ENCODE results near the gene HLA-C.

HLA-C gene

GRCh38 chr6:31304683-31305082 lies 32.8 kb upstream of the HLA-C start:
- DNase-seq: peak in 1 of 2 donors; percentile 3
- H3K4me1 ChIP-seq (ENCODE audit: control insufficient read depth in 1 of 2, insufficient read depth in 2 of 2, low read length in 2 of 2): no peaks in the 10 kb centered on the region
- no peak overlapping the region for H2BK5ac ChIP-seq (ENCODE audit: low read depth, low read length, poor library complexity)
- no peak overlapping the region for H2AFZ ChIP-seq (ENCODE audit: insufficient read depth, low read length, poor library complexity)
- H2BK12ac ChIP-seq (ENCODE audit: low read length): no peak overlapping the region
- no peak overlapping the region for H4K8ac ChIP-seq (ENCODE audit: low read depth, low read length)
- no peak overlapping the region for H4K91ac ChIP-seq (ENCODE audit: low read depth, low read length)
- H3K23ac ChIP-seq (ENCODE audit: low read length): no peak overlapping the region
- H3K36me3 ChIP-seq (ENCODE audit: control insufficient read depth in 1 of 2, insufficient read depth in 2 of 2, low read length in 2 of 2): no peaks in the 10 kb centered on the region
- H3K27ac ChIP-seq (ENCODE audit: low read depth, low read length): no peak overlapping the region
- no peak overlapping the region for H3K18ac ChIP-seq (ENCODE audit: low read length)
- H3K4me3 ChIP-seq (ENCODE audit: low read depth, low read length): no peak overlapping the region
- no peaks in the 10 kb centered on the region for H3K79me1 ChIP-seq (ENCODE audit: low read length)
- H3K27me3 ChIP-seq (ENCODE audit: insufficient read depth, low read length): no peaks in the 10 kb centered on the region
- no peaks in the 10 kb centered on the region for H3K9me3 ChIP-seq (ENCODE audit: insufficient read depth, low read depth, low read length)
- H3K79me2 ChIP-seq (ENCODE audit: control insufficient read depth, insufficient read depth, low read length, poor library complexity): no peaks in the 10 kb centered on the region
- H3K4me2 ChIP-seq (ENCODE audit: low read length): no peak overlapping the region
- no peak overlapping the region for H3K4ac ChIP-seq (ENCODE audit: low read depth, low read length)
- no CpG with 5 or more reads among the region's 4 CpGs for WGBS (ENCODE audit: extremely low coverage, insufficient coverage, insufficient read length)
- no peak overlapping the region for H3K14ac ChIP-seq (ENCODE audit: low read length)
- H4K12ac ChIP-seq (ENCODE audit: low read depth, low read length): no peak overlapping the region
- H2AK5ac ChIP-seq (ENCODE audit: low read length): no peak overlapping the region
- no peak overlapping the region for H3K9ac ChIP-seq (ENCODE audit: low read length)
- no peak overlapping the region for H2BK120ac ChIP-seq (ENCODE audit: insufficient read depth, low read length, poor library complexity)

DNA sequence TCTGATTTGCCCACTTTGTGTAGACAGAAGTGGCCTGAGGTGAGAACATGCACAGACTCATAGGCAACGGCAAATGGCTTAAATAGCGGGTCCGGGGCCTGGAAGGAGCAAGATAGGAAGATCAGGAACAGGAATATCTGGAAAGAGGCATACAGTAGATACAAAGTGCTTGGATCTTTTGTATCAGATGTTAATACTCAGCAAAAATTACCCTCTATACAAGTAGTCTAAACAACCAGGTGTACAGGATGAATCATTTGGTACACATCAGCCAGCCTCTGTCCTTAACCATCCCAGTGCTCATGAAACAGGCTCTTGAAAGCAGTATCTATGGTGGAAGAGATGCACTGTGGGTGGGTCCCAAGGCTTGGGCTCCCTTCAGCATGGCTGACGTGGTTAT lies 28.9 kb upstream of the HLA-C start:
- peaks cover 3% of the 10 kb centered on the region for H3K27me3 ChIP-seq (ENCODE audit: insufficient read depth, low read length)
- no CpG with 5 or more reads among the region's 4 CpGs for WGBS (ENCODE audit: extremely low coverage, insufficient coverage, insufficient read length)
- no peak overlapping the region for H2BK120ac ChIP-seq (ENCODE audit: insufficient read depth, low read length, poor library complexity)

GRCh38 chr6:31299947-31300346 lies 28.1 kb upstream of the HLA-C start:
- H3K79me2 ChIP-seq (ENCODE audit: control insufficient read depth, insufficient read depth, low read length, poor library complexity): no peaks in the 10 kb centered on the region
- no peak overlapping the region for H3K4ac ChIP-seq (ENCODE audit: low read depth, low read length)
- no peaks in the 10 kb centered on the region for H3K36me3 ChIP-seq (ENCODE audit: control insufficient read depth in 1 of 2, insufficient read depth in 2 of 2, low read length in 2 of 2)
- H3K4me2 ChIP-seq (ENCODE audit: low read length): no peak overlapping the region
- DNase-seq: no peak
- H3K23ac ChIP-seq (ENCODE audit: low read length): no peak overlapping the region
- no peak overlapping the region for H3K14ac ChIP-seq (ENCODE audit: low read length)
- no CpG with 5 or more reads among the region's 3 CpGs for WGBS (ENCODE audit: extremely low coverage, insufficient coverage, insufficient read length)
- H4K12ac ChIP-seq (ENCODE audit: low read depth, low read length): no peak overlapping the region
- H3K4me1 ChIP-seq (ENCODE audit: control insufficient read depth in 1 of 2, insufficient read depth in 2 of 2, low read length in 2 of 2): no peaks in the 10 kb centered on the region
- no peak overlapping the region for H2BK12ac ChIP-seq (ENCODE audit: low read length)
- no peak overlapping the region for H2BK5ac ChIP-seq (ENCODE audit: low read depth, low read length, poor library complexity)
- H3K18ac ChIP-seq (ENCODE audit: low read length): no peak overlapping the region
- no peak overlapping the region for H4K8ac ChIP-seq (ENCODE audit: low read depth, low read length)
- H3K9me3 ChIP-seq (ENCODE audit: insufficient read depth, low read depth, low read length): no peaks in the 10 kb centered on the region
- no peak overlapping the region for H2AFZ ChIP-seq (ENCODE audit: insufficient read depth, low read length, poor library complexity)
- H4K91ac ChIP-seq (ENCODE audit: low read depth, low read length): no peak overlapping the region
- H3K9ac ChIP-seq (ENCODE audit: low read length): no peak overlapping the region
- no peak overlapping the region for H3K4me3 ChIP-seq (ENCODE audit: low read depth, low read length)
- H3K27me3 ChIP-seq (ENCODE audit: insufficient read depth, low read length): peaks cover 3% of the 10 kb centered on the region
- H3K79me1 ChIP-seq (ENCODE audit: low read length): no peaks in the 10 kb centered on the region
- H3K27ac ChIP-seq (ENCODE audit: low read depth, low read length): no peak overlapping the region
- no peak overlapping the region for H2BK120ac ChIP-seq (ENCODE audit: insufficient read depth, low read length, poor library complexity)
- H2AK5ac ChIP-seq (ENCODE audit: low read length): no peak overlapping the region

More for the DNA sequence above, 28.9 kb upstream of the HLA-C start:
- no peak overlapping the region for H3K27ac ChIP-seq (ENCODE audit: low read depth, low read length)
- no peak for DNase-seq
- no peak overlapping the region for H2BK12ac ChIP-seq (ENCODE audit: low read length)
- H3K4ac ChIP-seq (ENCODE audit: low read depth, low read length): no peak overlapping the region
- H4K91ac ChIP-seq (ENCODE audit: low read depth, low read length): no peak overlapping the region
- no peaks in the 10 kb centered on the region for H3K36me3 ChIP-seq (ENCODE audit: control insufficient read depth in 1 of 2, insufficient read depth in 2 of 2, low read length in 2 of 2)
- no peak overlapping the region for H3K14ac ChIP-seq (ENCODE audit: low read length)
- H3K9ac ChIP-seq (ENCODE audit: low read length): no peak overlapping the region
- H3K4me1 ChIP-seq (ENCODE audit: control insufficient read depth in 1 of 2, insufficient read depth in 2 of 2, low read length in 2 of 2): no peaks in the 10 kb centered on the region
- H3K9me3 ChIP-seq (ENCODE audit: insufficient read depth, low read depth, low read length): no peaks in the 10 kb centered on the region
- no peaks in the 10 kb centered on the region for H3K79me1 ChIP-seq (ENCODE audit: low read length)
- no peak overlapping the region for H2AK5ac ChIP-seq (ENCODE audit: low read length)
- no peaks in the 10 kb centered on the region for H3K79me2 ChIP-seq (ENCODE audit: control insufficient read depth, insufficient read depth, low read length, poor library complexity)
- no peak overlapping the region for H2AFZ ChIP-seq (ENCODE audit: insufficient read depth, low read length, poor library complexity)
- H2BK5ac ChIP-seq (ENCODE audit: low read depth, low read length, poor library complexity): no peak overlapping the region
- no peak overlapping the region for H4K8ac ChIP-seq (ENCODE audit: low read depth, low read length)
- no peak overlapping the region for H3K4me2 ChIP-seq (ENCODE audit: low read length)
- H3K18ac ChIP-seq (ENCODE audit: low read length): no peak overlapping the region
- H4K12ac ChIP-seq (ENCODE audit: low read depth, low read length): no peak overlapping the region
- H3K4me3 ChIP-seq (ENCODE audit: low read depth, low read length): no peak overlapping the region
- H3K23ac ChIP-seq (ENCODE audit: low read length): no peak overlapping the region

GRCh38 chr6:31299511-31299910 lies 27.6 kb upstream of the HLA-C start:
- Histone ChIP-seq H2AFZ (ENCODE audit: insufficient read depth, low read length, poor library complexity) (no peak overlapping the region), H4K91ac (ENCODE audit: low read depth, low read length) (no peak overlapping the region), H2BK120ac (ENCODE audit: insufficient read depth, low read length, poor library complexity) (no peak overlapping the region), H2BK5ac (ENCODE audit: low read depth, low read length, poor library complexity) (no peak overlapping the region), H3K9ac (ENCODE audit: low read length) (no peak overlapping the region), H3K23ac (ENCODE audit: low read length) (no peak overlapping the region), H2BK12ac (ENCODE audit: low read length) (no peak overlapping the region), H3K4me1 (ENCODE audit: control insufficient read depth in 1 of 2, insufficient read depth in 2 of 2, low read length in 2 of 2) (no peaks in the 10 kb centered on the region), H3K9me3 (ENCODE audit: insufficient read depth, low read depth, low read length) (no peaks in the 10 kb centered on the region), H3K27me3 (ENCODE audit: insufficient read depth, low read length) (peaks cover 3% of the 10 kb centered on the region), H4K8ac (ENCODE audit: low read depth, low read length) (no peak overlapping the region), H4K12ac (ENCODE audit: low read depth, low read length) (no peak overlapping the region), H3K36me3 (ENCODE audit: control insufficient read depth in 1 of 2, insufficient read depth in 2 of 2, low read length in 2 of 2) (no peaks in the 10 kb centered on the region), H3K79me2 (ENCODE audit: control insufficient read depth, insufficient read depth, low read length, poor library complexity) (no peaks in the 10 kb centered on the region), H3K4ac (ENCODE audit: low read depth, low read length) (no peak overlapping the region), H3K4me2 (ENCODE audit: low read length) (no peak overlapping the region), H3K18ac (ENCODE audit: low read length) (no peak overlapping the region), H3K27ac (ENCODE audit: low read depth, low read length) (no peak overlapping the region), H3K14ac (ENCODE audit: low read length) (no peak overlapping the region), H2AK5ac (ENCODE audit: low read length) (no peak overlapping the region), H3K4me3 (ENCODE audit: low read depth, low read length) (no peak overlapping the region), H3K79me1 (ENCODE audit: low read length) (no peaks in the 10 kb centered on the region)
- WGBS (ENCODE audit: extremely low coverage, insufficient coverage, insufficient read length): no CpG with 5 or more reads among the region's 2 CpGs
- no peak for DNase-seq
